Measurements from ENCODE around the gene FXYD6.

Gene FXYD6

GRCh38 chr11:117843666-117844484, 32.6 kb downstream of the FXYD6 start:
- ATAC-seq (peak; percentile 70), DNase-seq (peak; percentile 91)

GRCh38 chr11:117842131-117842941, 34.1 kb downstream of the FXYD6 start:
- ATAC-seq (no peak), DNase-seq (no peak)

GRCh38 chr11:117841551-117842031, 34.9 kb downstream of the FXYD6 start:
- DNase-seq: no peak
- ATAC-seq: no peak

GRCh38 chr11:117840881-117841550, 35.4 kb downstream of the FXYD6 start:
- ATAC-seq: no peak
- DNase-seq: no peak

GRCh38 chr11:117839936-117840813, 36.3 kb downstream of the FXYD6 start:
- DNase-seq: no peak
- no peak for ATAC-seq

GRCh38 chr11:117839380-117839881, 37.0 kb downstream of the FXYD6 start:
- ATAC-seq (no peak), DNase-seq (no peak)

- DNase-seq (no peak), ATAC-seq (no peak)
Observed at GRCh38 chr11:117838901-117839300, 37.6 kb downstream of the FXYD6 start.

GRCh38 chr11:117837791-117838190, 38.7 kb downstream of the FXYD6 start:
- DNase-seq (no peak), ATAC-seq (no peak)

- DNase-seq (no peak), ATAC-seq (no peak)
Observed at GRCh38 chr11:117837070-117837776, 39.2 kb downstream of the FXYD6 start.

GRCh38 chr11:117836077-117836960, 40.1 kb downstream of the FXYD6 start:
- ATAC-seq: no peak
- no peak for DNase-seq

- DNase-seq (no peak), ATAC-seq (no peak)
Observed at GRCh38 chr11:117835576-117835975, 40.9 kb downstream of the FXYD6 start.

GRCh38 chr11:117834838-117835443, 41.5 kb downstream of the FXYD6 start:
- ATAC-seq (no peak), DNase-seq (no peak)

GRCh38 chr11:117834068-117834810, 42.2 kb downstream of the FXYD6 start:
- DNase-seq (no peak), ATAC-seq (no peak)

- DNase-seq: no peak
- ATAC-seq: no peak
Observed at GRCh38 chr11:117833401-117833891, 43.0 kb downstream of the FXYD6 start.

GRCh38 chr11:117832511-117832910, 43.9 kb downstream of the FXYD6 start:
- ATAC-seq: no peak
- no peak for DNase-seq

GRCh38 chr11:117831661-117832415, 44.6 kb downstream of the FXYD6 start:
- ATAC-seq: no peak
- DNase-seq: no peak

- DNase-seq: peak; percentile 22
- no peak for ATAC-seq
Observed at GRCh38 chr11:117830674-117831351, 45.6 kb downstream of the FXYD6 start.
